NCI-H524 (cell line): ENCODE data around the gene ZNF41.
"Not testable (repeated sequence)": the region's sequence is repeated elsewhere in the genome, so short reads cannot be mapped to it uniquely, and the experiment has no call there.

Experiments
- DNase-seq, 2 experiments: peaks; one replicate each; lab custom pipeline; 2025; lab: John Stamatoyannopoulos, UW

The ZNF41 gene

DNA sequence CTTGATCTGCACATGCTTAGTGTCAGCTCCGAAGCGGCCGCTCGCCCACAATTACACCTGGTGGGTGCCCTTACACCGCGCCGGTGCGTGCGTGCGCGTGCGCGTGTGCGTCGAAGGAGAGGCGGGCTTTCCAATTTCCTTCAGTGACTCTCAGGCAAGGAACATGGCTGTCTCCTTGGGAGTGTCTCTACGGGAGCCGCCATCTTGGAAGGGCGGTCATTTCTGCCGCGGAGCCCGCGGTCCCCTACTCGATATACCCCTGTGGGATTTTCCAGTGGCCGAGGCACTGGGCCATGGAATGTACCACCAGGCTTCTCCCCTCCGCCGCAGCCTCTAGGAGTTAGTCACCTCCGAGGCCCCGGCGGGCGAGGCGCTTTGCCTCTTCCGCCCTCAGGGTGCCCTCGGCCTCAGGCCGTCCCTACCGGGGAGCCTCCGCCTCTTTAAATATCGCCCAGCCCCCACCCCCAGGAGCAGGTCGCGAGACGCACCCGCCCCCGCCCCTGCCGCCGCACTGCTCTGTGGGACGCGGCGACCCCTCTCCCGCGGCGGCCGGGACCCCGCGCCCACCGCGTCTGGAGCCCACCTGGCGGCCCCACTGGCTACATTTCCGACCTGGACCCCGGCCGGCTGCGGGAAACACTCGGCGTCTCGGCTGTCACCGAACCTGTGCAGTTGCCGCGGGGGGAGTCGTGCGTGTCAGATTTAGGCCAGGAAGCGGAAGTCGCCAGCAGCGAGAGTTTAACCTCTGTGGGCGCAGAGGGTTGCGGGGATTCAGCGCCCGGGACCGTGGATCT, at the start of gene ZNF41:
TSS of gene ZNF41 (minus strand) at position 711 of the 794 bp plus-strand sequence. CDS start 15,741 bp downstream, outside the sequence.
- peak; percentile 77 to 94 for DNase-seq

DNA sequence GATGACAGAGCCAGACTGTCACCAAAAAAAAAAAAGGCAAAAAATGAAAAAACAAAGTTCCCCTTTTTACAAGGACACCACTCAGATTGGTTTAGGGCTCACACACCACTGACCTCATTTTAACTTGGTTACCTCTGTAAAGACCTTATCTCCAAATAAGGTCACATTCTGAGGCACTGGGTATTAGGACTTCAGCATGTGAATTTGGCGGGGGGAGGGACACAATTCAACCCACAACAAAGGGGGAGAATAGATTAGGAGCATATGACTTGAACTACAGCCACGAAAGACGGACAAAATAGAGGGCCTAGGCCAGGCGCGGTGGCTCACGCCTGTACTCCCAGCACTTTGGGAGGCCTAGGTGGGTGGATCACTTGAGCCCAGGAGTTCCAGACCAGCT, 47.0 kb upstream of the ZNF41 start:
- no peak for DNase-seq

DNA sequence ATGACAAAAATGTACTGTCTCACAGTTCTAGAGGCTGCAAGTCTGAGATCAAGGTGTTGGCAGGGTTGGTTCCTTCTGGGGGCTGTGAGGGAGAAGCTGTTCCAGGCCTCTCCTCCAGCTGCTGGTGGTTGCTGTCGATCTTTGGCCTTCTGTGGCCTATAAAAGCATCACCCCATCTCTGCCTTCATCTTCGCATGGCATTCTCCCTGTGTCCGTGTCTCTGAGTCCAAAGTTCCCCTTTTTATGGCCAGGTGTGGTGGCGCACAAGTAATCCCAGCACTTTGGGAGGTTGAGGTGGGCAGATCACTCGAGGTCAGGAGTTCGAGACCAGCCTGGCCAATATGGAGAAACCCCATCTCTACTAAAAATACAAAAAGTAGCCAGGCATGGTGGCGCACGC, 46.5 kb upstream of the ZNF41 start:
- DNase-seq, result no peak

DNA sequence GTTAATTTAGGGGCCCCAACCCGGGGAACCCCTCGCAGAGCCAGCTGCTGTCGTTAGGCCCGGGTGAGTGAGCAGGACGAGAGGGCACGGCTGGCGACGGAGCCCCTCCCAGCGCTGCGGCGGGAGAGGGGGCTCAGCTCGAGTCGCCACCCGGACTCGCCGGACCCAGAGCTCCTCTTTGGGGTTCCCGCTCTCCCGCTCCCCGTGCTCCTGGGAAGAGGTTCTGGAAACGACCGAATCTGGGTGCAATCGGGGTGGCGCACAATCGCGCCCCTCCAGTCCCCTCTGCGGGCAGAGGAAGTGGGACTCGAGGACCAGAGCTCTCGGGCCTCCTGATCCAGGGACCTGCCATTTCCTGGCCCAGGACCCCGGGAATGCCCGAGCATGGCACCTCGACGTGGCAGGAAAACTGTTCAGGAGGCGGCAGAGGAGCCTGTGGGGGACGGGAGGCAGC, 40.7 kb upstream of the ZNF41 start:
- no peak for DNase-seq

- peak; percentile 66 to 76 for DNase-seq
Measured at GRCh38 chrX:47523297-47523696, 40.3 kb upstream of the ZNF41 start.

GRCh38 chrX:47518144-47518543, 35.1 kb upstream of the ZNF41 start:
- DNase-seq, result no peak

GRCh38 chrX:47515941-47516665, 33.1 kb upstream of the ZNF41 start:
- DNase-seq, result no peak

- DNase-seq, result no peak
Measured at GRCh38 chrX:47514533-47515235, 31.7 kb upstream of the ZNF41 start.

- peak; percentile 23 to 37 for DNase-seq
Measured at GRCh38 chrX:47513034-47513965, 30.3 kb upstream of the ZNF41 start.

- not testable (repeated sequence) for DNase-seq
Measured at GRCh38 chrX:47512383-47512782, 29.4 kb upstream of the ZNF41 start.

- no peak for DNase-seq
Measured at GRCh38 chrX:47507153-47507867, 24.3 kb upstream of the ZNF41 start.

GRCh38 chrX:47503151-47503550, 20.1 kb upstream of the ZNF41 start:
- DNase-seq, result no peak

- peak in 1 of 2 experiments; percentile 10 for DNase-seq
Measured at GRCh38 chrX:47502316-47503125, 19.5 kb upstream of the ZNF41 start.

DNA sequence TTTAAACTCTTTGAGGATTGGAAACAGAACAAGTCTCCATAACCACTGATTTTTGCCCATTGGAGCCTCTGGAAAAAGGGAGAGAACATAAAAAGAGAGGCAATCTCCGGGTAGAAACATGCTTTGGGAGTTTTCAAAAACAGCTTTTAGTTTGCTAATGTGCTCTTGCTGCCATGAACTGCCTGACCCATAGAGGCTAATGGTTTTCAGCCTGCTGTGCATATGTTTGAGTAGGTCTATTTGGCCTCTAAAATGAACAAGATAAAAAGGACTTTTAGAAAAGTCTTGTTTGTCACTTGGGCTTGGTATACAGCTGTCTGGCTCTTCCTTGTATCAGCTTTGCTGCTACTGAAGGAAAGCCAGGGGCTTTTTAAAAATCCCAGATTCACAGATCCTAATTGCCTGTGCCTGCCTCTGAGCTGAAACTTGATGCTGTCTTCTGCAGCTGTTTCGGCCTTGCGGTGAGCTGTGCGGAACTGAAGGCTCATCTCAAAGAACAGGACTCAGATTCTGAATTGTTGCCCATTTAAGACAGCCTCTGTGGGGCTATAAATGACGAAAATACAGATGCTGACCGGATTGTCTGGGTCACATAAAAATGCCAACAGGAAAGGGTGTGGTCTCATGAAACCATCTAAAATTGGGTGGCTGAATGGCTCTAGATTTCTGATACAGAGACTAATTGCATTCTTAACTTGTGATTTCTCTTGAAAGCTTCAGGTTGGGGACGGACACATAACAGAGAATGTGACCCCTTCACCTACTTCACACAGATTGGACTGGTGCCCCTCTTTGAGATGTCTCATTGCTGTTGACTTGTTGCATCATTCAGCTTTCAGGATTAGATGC, 18.4 kb upstream of the ZNF41 start:
- peak; percentile 25 to 66 for DNase-seq

DNA sequence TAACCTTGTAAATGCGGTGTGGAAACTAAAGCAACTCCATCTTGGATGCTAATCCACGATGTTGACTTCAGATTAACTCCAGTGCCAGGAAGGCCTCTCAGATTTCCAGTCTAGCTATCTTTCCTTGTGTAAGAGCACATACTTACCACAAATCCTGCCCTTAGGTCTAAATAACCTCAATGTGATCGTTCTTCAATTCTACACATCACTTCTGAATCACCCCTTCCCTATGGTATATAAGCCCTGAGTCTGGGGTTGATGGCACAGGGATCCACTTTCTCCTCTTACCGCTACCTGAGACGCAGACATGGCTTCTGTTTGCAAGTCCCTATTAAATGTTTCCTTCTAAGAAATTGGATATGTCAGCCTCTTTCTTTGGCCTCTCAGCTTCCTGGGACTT, 17.5 kb upstream of the ZNF41 start:
- no peak for DNase-seq

GRCh38 chrX:47499293-47499692, 16.3 kb upstream of the ZNF41 start:
- DNase-seq, result peak; percentile 53 to 80

GRCh38 chrX:47498411-47498810, 15.4 kb upstream of the ZNF41 start:
- no peak for DNase-seq

GRCh38 chrX:47497271-47497888, 14.4 kb upstream of the ZNF41 start:
- DNase-seq, result peak in 1 of 2 experiments; percentile 32
